Posterior cingulate gyrus (tissue), 11 donors: Measurements from ENCODE around the gene ZNF14.
A peak's percentile ranks its signal among the peaks of the same experiment; 100 is the strongest.
"Not testable (repeated sequence)": the region's sequence is repeated elsewhere in the genome, so short reads cannot be mapped to it uniquely, and the experiment has no call there.

Source experiments
- DNase-seq, 10 donors: peaks; one replicate each; pipeline versions ENCODE4 v3.0.0 to v3.0.0-alpha.2; 2020 to 2021; ENCODE audit warnings: mixed read lengths in 3 of 10
- intact Hi-C: fragments of 100-400 bp; cut with DNase I; formaldehyde crosslinking; loops from one replicate; pipeline ENCODE4 v1.15.1; 2023

Gene ZNF14

GRCh38 chr19:19747357-19748220 lies 14.7 kb upstream of the ZNF14 start:
- DNase-seq: no peak
- intact Hi-C loops: no loop called here

GRCh38 chr19:19746286-19747213 lies 13.6 kb upstream of the ZNF14 start:
- intact Hi-C loops: no loop called here
- peak in 2 of 10 donors; percentile 70 for DNase-seq

GRCh38 chr19:19745496-19746285 lies 12.8 kb upstream of the ZNF14 start:
- intact Hi-C loops: no loop called here
- peak in 2 of 10 donors; percentile 63 to 71 for DNase-seq

GRCh38 chr19:19744641-19745040 lies 11.7 kb upstream of the ZNF14 start:
- DNase-seq: peak in 2 of 10 donors; percentile 52 to 72
- intact Hi-C loops: no loop called here

GRCh38 chr19:19743921-19744320 lies 11.0 kb upstream of the ZNF14 start:
- DNase-seq, intact Hi-C loops: not testable (repeated sequence)

GRCh38 chr19:19743176-19743575 lies 10.3 kb upstream of the ZNF14 start:
- peak in 1 of 10 donors; percentile 49 for DNase-seq
- intact Hi-C loops: no loop called here

- intact Hi-C loops: no loop called here
- peak in 2 of 10 donors; percentile 66 to 70 for DNase-seq
These were observed 9.9 kb upstream of the ZNF14 start for GRCh38 chr19:19742773-19743172.

- intact Hi-C loops: no loop called here
- DNase-seq: no peak
These were observed 8.3 kb upstream of the ZNF14 start for GRCh38 chr19:19741184-19741583.

- peak in 2 of 10 donors; percentile 70 to 74 for DNase-seq
- intact Hi-C loops: no loop called here
These were observed 7.8 kb upstream of the ZNF14 start for GRCh38 chr19:19740755-19741154.

GRCh38 chr19:19738564-19738963 lies 5.7 kb upstream of the ZNF14 start:
- intact Hi-C loops: loop anchor here (10.0 kb wide), 1 partner anchor 64 kb away; no protein-coding TSS in a partner anchor
- DNase-seq: no peak

- DNase-seq: peak in 1 of 10 donors; percentile 65
- intact Hi-C loops: loop anchor here (10.0 kb wide), 1 partner anchor 63 kb away; no protein-coding TSS in a partner anchor
These were observed 4.8 kb upstream of the ZNF14 start for GRCh38 chr19:19737559-19738332.

GRCh38 chr19:19721896-19722295 lies 11.0 kb downstream of the ZNF14 start:
- intact Hi-C loops: no loop called here
- DNase-seq: no peak

GRCh38 chr19:19719798-19720197 lies 13.1 kb downstream of the ZNF14 start:
- intact Hi-C loops: no loop called here
- no peak for DNase-seq

GRCh38 chr19:19711934-19712828 lies 20.7 kb downstream of the ZNF14 start:
- intact Hi-C loops: no loop called here
- DNase-seq: no peak

GRCh38 chr19:19711306-19711933 lies 21.5 kb downstream of the ZNF14 start:
- intact Hi-C loops: no loop called here
- DNase-seq: no peak

GRCh38 chr19:19710506-19710905 lies 22.4 kb downstream of the ZNF14 start:
- intact Hi-C loops: no loop called here
- DNase-seq: no peak

- DNase-seq: no peak
- intact Hi-C loops: no loop called here
These were observed 28.1 kb downstream of the ZNF14 start for GRCh38 chr19:19704836-19705235.

- DNase-seq, intact Hi-C loops: not testable (repeated sequence)
These were observed 32.4 kb downstream of the ZNF14 start for GRCh38 chr19:19700493-19700892.
